Stomach smooth muscle (tissue), 2 donors: ENCODE data around the gene NMNAT2.
A peak's percentile ranks its signal among the peaks of the same experiment; 100 is the strongest.
"Not testable (repeated sequence)": the region's sequence is repeated elsewhere in the genome, so short reads cannot be mapped to it uniquely, and the experiment has no call there.

ENCODE experiments used
- H3K27ac ChIP-seq: one replicate; pipeline ENCODE4 v1.7.0; 2013; ENCODE audit warnings: mild to moderate bottlenecking, low read length, inconsistent platforms
- H3K27me3 ChIP-seq, 2 donors: one replicate each; pipeline ENCODE4 v1.7.0; 2013; ENCODE audit warnings: low read length in 2 of 2; ENCODE audit not compliant: insufficient read depth in 2 of 2, control insufficient read depth in 1 of 2
- H3K36me3 ChIP-seq, 2 donors: one replicate each; pipeline ENCODE4 v1.7.0; 2013; ENCODE audit warnings: low read length in 2 of 2; ENCODE audit not compliant: control insufficient read depth in 2 of 2, insufficient read depth in 2 of 2
- H3K4me1 ChIP-seq: one replicate; pipeline ENCODE4 v1.7.0; 2013; ENCODE audit warnings: low read length; ENCODE audit not compliant: control insufficient read depth, insufficient read depth
- H3K4me3 ChIP-seq, 2 donors: one replicate each; pipeline ENCODE4 v1.7.0; 2013; ENCODE audit warnings: low read length in 2 of 2
- H3K9ac ChIP-seq, 2 donors: one replicate each; pipeline ENCODE4 v1.7.0; 2013; ENCODE audit warnings: low read length in 2 of 2, mild to moderate bottlenecking in 1 of 2
- H3K9me3 ChIP-seq, 2 donors: one replicate each; pipeline ENCODE4 v1.7.0; 2013; ENCODE audit warnings: low read length in 2 of 2; ENCODE audit not compliant: control insufficient read depth in 2 of 2
- donor health status: healthy.
- donor health status: Pancreatic carcinoma.

NMNAT2 gene

DNA sequence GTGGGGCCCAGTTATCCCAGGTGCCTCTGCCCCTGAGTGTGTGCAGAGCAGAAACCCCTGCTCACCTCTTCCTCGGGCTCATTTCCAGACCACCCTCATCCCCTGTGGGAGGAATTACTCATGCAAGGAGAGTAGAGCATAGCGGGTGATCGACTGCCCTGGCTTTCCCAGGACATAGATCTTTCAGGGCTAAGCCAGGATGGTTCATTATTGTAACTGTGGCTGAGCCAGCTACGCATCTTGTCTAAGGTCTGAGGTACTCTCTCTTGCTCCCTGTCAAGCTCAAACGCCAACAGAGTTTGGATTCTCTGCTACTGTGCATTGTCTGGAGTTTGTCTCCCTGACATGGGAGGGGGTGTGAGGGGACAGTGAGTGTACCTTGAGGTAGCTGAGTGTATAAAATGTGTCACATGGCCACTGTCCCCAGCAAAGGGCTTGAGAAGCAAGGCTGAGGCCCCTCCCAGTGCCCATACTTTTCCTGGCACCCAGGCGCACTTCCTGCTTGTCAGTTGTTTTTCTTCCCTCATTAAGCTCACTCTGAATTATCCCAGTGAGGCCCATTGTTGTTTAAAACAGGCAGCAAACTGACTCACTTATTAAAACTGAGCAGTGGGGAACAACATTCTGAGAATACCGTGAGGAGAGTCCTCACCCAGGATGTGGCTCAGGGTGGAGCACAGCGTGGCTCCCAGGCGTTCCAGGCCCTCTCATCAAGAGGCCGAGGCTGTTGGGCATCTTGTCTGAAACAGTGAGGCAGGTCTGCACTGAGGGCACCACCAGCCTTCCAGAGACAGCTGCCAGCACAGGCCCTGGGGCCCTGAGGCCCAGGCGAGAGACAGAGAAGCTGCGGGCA, 139.2 kb downstream of the NMNAT2 start:
- peak overlapping the region; percentile 73 for H3K27ac ChIP-seq
- H3K9me3 ChIP-seq, result no peaks in the 10 kb centered on the region
- no peaks in the 10 kb centered on the region for H3K27me3 ChIP-seq
- H3K9ac ChIP-seq, result peak overlapping the region in 1 of 2 donors; percentile 13
- no peaks in the 10 kb centered on the region for H3K36me3 ChIP-seq
- no peak overlapping the region for H3K4me3 ChIP-seq
- peaks cover 39% of the 10 kb centered on the region for H3K4me1 ChIP-seq

DNA sequence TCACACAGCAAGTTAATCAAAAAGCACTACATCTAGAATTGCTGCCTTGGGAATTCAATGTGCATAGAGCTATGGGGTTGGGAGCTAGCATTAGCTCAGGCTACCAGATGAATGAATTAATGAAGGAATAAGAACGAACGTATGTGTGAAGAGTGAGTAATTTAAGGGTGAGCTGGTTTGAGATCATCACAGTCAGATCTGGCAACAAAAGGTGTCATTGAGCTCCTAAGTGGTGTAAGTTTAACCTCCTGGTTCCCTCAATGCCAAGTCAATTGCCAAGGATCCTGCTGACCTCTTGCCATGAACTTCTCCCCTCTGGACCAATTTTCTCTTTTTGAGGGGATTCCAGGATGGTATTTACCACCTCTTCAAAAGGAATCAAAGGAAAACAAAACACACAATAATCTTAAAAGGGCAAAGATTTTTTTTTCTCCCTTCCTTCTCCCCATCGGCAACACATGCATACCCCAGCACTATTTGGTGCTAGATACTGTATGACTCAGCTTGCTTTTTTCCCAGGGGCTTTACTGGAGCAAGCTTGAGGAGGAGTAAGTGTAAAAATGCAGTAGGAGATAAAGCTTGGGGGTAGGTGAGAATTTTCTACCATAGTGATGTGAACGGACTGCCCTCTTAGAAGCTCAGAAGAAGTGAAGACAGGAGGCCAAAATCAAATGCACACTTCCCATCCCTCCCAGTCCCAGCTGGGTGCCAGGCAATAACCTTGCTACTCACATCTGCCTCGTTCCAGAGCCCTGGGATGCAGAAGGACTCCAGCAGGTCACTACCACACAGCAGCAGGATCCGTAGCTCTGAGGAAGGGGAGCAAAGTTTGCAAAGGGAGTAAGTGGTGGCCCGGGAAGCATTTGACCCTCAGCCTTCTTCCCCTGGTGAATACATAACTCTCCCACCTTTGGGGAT, 140.1 kb downstream of the NMNAT2 start:
- H3K27ac ChIP-seq, result peak overlapping the region; percentile 73
- H3K9me3 ChIP-seq, result no peaks in the 10 kb centered on the region
- H3K4me1 ChIP-seq, result peaks cover 35% of the 10 kb centered on the region
- no peaks in the 10 kb centered on the region for H3K27me3 ChIP-seq
- no peak overlapping the region for H3K9ac ChIP-seq
- H3K4me3 ChIP-seq, result no peak overlapping the region
- no peaks in the 10 kb centered on the region for H3K36me3 ChIP-seq

DNA sequence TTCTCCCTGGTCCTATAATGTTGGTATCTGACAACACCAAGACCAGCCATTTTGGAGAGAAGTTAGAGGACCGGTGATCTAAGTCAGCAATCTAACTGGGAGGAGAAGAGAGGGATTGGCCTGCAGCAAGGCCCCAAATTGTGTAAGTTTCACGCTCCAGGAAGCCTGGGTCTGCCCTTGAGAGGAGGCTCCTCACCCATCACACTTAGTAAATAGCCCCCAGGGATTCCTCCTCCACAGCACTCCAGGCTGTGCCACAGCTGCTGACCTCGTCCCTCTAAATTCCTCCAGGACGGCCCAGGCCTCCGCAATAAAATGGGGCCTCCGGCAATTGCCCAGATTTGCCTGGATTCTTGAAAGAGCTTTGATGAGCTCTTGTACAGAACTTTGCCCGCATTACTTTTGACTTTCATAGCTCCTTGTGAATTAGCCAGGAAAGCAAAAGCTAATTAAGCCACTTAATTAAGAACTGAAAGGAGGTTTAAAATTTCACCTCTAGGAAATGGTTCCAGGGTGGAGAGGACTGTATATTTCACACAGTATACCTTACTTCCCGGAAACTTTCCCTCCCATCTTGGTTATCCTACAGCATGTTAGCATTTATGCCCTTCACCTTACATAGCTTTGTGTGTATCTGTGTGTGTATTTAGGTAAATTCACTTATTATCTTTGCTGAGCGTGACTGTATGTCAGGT, 141.6 kb downstream of the NMNAT2 start:
- H3K36me3 ChIP-seq, result no peaks in the 10 kb centered on the region
- no peaks in the 10 kb centered on the region for H3K27me3 ChIP-seq
- H3K9me3 ChIP-seq, result no peaks in the 10 kb centered on the region
- H3K4me1 ChIP-seq, result peaks cover 21% of the 10 kb centered on the region
- H3K27ac ChIP-seq, result no peak overlapping the region
- no peak overlapping the region for H3K9ac ChIP-seq
- no peak overlapping the region for H3K4me3 ChIP-seq

DNA sequence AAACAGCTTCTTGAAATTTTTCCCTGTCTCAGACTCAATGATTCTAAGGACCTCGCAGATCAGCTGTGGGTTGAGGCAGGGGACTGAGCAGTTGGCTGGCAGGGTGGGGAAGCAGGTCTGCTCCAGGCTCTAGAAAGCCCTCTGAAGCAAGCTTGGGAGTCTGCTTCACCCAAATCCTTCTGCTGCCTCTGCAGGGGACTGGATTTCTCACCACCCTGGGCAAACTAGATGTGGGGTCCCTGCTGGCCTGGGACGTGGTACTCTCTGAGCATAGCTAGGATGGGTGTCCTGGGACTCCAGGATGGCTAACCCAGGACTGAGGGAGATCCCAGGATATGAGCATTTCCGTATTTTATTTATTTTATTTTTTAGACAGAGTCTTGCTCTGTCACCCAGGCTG, 142.9 kb downstream of the NMNAT2 start:
- H3K9me3 ChIP-seq, result no peaks in the 10 kb centered on the region
- no peak overlapping the region for H3K9ac ChIP-seq
- no peak overlapping the region for H3K4me3 ChIP-seq
- H3K36me3 ChIP-seq, result no peaks in the 10 kb centered on the region
- no peak overlapping the region for H3K27ac ChIP-seq
- H3K27me3 ChIP-seq, result no peaks in the 10 kb centered on the region
- peaks cover 20% of the 10 kb centered on the region for H3K4me1 ChIP-seq

DNA sequence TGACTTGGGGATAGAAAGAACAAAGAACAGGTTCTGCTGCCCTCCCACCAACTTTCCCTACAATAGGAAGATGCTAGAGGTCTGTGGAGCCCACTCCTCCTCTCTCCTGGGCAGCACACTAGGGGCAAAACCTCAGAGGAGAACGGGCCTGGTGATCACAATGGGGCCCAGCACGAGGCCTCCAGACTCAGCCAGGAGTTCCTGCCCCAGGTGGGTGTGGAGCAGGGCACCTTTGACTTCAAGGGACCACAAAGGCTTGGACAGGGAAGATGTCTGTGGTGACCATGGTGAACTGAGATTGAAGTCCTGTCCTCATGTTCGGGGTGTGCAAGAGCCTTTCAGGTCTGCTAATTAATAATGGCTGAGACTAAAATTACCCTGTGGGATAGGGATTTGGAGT, 143.3 kb downstream of the NMNAT2 start:
- H3K27ac ChIP-seq, result no peak overlapping the region
- H3K27me3 ChIP-seq, result no peaks in the 10 kb centered on the region
- no peaks in the 10 kb centered on the region for H3K36me3 ChIP-seq
- H3K4me1 ChIP-seq, result peaks cover 20% of the 10 kb centered on the region
- no peaks in the 10 kb centered on the region for H3K9me3 ChIP-seq
- no peak overlapping the region for H3K4me3 ChIP-seq
- H3K9ac ChIP-seq, result no peak overlapping the region

DNA sequence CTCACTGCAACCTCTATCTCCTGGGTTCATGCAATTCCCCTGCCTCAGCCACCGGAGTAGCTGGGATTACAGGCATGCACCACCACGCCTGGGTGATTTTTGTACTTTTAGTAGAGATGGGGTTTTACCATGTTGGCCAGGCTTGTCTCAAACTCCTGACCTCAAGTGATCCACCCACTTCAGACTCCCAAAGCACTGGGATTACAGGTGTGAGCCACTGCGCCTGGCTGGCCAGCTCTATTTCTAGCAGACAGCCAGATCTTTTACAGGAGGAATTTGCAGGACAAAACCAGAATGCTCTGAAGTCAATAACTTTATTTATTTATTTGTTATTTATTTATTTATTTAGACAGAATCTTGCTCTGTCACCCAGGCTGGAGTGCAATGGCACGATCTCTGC, 144.2 kb downstream of the NMNAT2 start:
- H3K9me3 ChIP-seq, H3K27ac ChIP-seq, H3K27me3 ChIP-seq, H3K9ac ChIP-seq, H3K36me3 ChIP-seq, H3K4me3 ChIP-seq: not testable (repeated sequence)
- peaks cover 15% of the 10 kb centered on the region for H3K4me1 ChIP-seq

DNA sequence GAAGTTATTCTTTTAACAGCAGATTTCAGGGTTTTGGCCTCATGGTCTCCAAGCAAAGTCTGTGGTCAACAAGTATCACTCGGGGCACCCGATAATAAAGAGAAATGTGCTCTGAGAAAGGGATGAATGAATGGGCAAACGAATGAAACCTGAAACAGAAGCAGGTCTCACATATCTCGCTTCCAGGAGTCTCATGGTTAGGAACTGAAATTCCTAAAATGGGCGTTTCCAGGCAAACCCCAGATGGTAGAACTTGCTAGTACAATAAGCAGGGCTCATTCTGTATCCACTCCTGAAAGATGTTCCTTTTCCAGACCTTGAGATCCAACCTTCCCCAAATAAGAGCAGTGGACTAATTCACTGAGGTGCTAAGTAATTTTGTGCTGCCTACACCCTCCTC, 144.9 kb downstream of the NMNAT2 start:
- Histone ChIP-seq H3K4me3 (no peak overlapping the region), H3K9me3 (no peaks in the 10 kb centered on the region), H3K27me3 (no peaks in the 10 kb centered on the region), H3K9ac (no peak overlapping the region), H3K36me3 (no peaks in the 10 kb centered on the region), H3K4me1 (peaks cover 8% of the 10 kb centered on the region), H3K27ac (no peak overlapping the region)

DNA sequence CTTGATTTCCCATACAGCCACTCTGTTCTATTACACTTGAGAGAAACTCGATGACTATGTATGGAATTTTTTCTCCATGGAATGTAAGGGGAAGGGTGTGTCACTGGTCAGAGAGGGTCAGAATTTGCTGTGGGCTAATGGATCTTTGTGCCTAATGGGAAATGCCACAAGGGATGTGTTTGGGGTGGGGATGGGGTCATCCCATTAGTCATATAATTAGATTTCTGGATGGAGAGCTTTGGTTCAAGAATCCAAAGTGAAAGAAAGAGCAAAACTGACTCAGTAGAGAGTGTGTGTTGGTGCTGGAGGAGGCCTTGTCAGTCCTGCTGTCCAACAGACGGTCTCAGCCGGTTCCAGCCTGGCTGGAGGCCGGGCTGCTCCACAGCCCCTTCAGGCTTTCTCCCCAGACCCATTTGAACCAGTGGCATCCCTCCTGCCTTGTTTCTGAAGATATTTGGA, 145.8 kb downstream of the NMNAT2 start:
- H3K9me3 ChIP-seq, result no peaks in the 10 kb centered on the region
- no peak overlapping the region for H3K4me3 ChIP-seq
- H3K9ac ChIP-seq, result no peak overlapping the region
- no peak overlapping the region for H3K27ac ChIP-seq
- no peaks in the 10 kb centered on the region for H3K27me3 ChIP-seq
- peaks cover 12% of the 10 kb centered on the region for H3K4me1 ChIP-seq
- no peaks in the 10 kb centered on the region for H3K36me3 ChIP-seq

DNA sequence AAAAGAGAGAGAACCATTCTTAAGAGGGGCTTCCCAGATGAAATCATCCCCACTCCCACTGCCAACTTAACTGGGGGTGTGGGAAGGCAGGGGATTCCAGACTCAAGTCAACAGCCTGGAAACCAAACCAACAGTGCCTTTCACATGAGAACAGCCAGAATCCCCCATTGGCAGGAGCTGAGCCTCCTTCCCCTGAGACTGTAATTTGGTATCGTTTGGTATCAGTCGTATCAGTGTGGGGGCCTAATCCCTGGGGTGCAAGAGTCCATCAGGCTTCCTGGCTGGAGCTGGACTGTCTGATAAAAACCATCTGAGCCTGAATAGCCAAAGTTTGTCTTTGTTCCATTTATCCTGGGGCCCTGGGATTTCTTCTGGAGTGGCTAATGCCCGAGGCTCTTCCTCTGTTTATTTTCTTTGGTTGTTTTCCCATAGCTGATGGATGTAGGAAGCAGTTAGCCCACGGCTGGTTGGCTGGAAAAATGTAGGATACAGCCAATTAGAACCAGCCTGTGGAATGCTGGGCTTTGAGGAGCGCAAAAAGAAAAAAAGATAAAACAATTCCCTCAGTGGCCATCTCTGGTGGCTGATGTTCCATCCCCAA, 147.5 kb downstream of the NMNAT2 start:
- no peaks in the 10 kb centered on the region for H3K36me3 ChIP-seq
- no peak overlapping the region for H3K9ac ChIP-seq
- no peak overlapping the region for H3K27ac ChIP-seq
- peaks cover 13% of the 10 kb centered on the region for H3K4me1 ChIP-seq
- H3K27me3 ChIP-seq, result no peaks in the 10 kb centered on the region
- H3K9me3 ChIP-seq, result no peaks in the 10 kb centered on the region
- no peak overlapping the region for H3K4me3 ChIP-seq
